Measurements from ENCODE around the gene MAGT1.
A peak's percentile ranks its signal among the peaks of the same experiment; 100 is the strongest.
"Not testable (repeated sequence)": the region's sequence is repeated elsewhere in the genome, so short reads cannot be mapped to it uniquely, and the experiment has no call there.

Gene MAGT1

DNA sequence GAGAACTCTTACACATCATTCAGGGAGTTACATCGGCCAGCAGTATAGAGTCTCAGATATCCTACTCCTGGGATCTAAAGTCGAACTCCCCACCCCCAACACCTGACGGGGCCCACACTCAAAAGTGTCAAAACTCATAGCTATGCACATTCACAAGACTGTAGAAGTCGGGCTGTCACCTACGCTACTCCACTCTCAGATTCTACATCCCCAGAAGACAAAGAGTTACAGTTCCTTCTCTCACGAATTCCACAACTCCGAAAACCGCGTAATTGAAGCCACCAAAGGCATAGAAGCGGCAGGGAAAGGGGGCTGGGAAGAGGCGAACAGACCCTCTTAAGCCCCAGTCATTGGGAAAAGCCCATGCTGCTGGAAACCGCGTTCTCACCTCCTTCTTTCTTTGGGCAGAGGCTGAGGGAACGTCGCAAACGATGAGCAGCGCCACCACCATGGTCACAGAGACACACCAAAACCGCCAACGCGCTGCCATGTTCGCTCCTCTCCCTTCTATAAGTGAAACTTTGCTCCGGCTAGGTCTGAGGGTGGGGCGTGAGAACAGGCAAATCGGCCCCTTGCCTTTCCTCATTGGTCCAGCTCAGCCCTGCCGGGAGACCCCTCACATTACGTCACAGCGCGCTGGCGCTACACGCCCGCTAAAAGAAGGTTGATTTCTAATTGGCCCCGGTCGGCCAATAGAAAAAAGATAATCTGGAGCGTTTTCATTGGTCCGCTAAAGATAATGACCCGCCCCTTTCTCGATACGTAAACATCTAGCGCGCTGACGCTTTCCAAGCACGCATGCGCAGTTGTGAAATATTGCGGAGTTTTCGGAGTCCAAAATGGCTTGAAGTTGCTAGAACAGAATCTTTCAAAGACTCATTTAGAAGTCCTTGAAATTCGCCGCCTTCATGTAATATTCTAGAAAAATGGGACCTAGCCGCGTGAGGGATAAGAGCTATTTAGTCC, at the start of gene MAGT1:
Gene MAGT1 (minus strand): TSS at position 515 of the 966 bp plus-strand sequence. CDS start 25 bp downstream, at position 490.
- peak; percentile 66 to 84 (median 81) for DNase-seq (ENCODE audit: low read depth in 3 of 3)

DNA sequence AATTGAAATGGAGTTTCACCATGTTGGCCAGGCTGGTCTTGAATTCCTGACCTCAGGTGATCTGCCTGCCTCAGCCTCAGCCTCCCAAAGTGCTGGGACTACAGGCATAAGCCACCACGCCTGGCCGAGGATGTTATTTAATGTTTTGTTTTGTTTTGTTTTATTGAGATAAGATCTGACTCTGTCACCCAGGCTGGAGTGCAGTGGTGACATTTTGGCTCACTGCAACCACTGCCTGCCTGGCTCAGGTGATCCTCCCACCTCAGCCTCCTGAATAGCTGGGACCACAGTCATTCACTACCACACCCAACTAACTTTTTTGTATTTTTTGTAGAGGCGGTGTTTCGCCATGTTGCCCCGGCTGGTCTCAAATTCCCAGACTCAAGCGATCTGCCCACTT, 49.8 kb upstream of the MAGT1 start:
- not testable (repeated sequence) for DNase-seq (ENCODE audit: low read depth in 3 of 3)

DNA sequence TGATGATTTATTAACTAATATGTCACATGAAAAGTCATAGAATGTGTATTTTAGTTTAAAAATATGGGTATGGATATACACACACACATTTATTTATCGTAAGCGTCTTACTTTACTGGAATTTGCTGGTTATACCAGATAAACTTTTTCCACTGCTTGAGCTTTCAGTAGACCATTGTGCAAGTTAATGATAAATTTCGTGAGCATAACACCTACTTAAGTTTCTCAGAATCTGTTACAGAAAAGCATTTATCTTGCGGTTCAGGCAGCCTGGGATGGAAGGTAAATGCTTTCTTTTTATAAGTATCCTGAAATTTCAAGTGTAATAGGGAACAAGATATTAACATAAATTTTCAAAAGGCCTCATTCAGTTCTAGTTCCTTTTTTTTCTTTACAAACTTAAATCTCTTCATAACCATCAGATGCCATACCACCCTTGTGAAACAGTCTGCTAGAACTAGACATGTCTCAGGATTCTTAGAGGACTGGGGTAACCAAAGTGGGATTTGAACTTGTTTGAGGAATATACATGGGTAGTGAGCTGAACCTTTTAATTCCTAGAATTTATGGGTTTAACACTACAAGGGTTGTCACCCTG, 42.9 kb upstream of the MAGT1 start:
- DNase-seq (ENCODE audit: low read depth in 3 of 3) = no peak

DNA sequence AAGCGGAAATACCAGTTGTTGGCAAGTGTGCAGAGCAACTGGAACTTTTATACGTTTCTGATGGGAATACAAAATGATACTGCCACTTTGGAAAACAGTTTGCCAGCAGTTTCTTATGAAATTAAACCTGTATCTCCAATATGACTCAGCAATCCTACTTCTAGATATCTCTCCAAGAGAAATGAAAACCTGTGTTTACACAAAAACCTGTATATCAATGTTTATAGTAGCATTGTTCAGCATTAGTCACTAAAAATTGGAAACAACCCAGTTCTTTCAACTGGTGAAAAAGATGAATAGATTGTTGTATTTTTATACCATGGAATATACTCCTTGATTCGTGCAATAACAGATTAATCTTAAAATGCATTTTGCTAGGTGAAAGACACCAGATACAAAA, 42.1 kb upstream of the MAGT1 start:
- DNase-seq (ENCODE audit: low read depth in 3 of 3) = no peak

DNA sequence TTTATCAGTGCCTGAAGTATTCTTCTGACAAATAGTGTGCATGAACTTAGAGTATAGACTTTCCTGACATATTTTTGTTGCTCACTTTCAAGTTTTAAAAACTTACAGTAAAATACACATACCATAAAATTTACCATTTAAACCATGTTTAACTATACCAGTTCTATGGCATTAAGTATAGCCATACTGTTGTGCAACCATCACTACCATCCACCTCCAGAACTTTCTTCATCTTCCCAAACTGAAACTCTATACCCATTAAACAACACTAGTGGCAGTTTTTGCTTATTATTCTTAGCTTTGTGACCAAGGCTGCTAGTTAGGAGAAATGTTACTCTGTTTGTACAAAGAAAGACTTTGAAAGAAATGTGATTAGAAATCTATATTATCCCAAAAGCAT, 41.1 kb upstream of the MAGT1 start:
- DNase-seq (ENCODE audit: low read depth in 3 of 3) = no peak

DNA sequence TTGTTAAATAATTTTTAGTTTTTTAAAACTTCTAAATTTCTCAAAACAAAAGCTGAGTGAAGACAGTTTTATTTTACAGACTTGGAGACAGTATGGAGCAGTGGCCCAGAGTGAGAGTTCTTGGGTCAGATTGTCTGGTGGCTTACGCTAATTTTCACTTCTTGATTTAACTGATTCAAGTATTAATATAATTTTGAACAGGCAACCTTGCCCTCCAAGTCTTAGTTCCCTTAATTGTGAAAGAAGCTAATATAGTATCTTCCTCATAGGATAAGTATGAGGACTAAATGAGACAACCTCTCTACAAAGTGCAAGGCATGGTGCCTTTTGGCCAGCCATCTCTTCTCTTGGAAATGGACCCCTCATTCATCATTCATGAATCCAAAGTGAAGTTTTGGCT, 40.7 kb upstream of the MAGT1 start:
- no peak for DNase-seq (ENCODE audit: low read depth in 3 of 3)

DNA sequence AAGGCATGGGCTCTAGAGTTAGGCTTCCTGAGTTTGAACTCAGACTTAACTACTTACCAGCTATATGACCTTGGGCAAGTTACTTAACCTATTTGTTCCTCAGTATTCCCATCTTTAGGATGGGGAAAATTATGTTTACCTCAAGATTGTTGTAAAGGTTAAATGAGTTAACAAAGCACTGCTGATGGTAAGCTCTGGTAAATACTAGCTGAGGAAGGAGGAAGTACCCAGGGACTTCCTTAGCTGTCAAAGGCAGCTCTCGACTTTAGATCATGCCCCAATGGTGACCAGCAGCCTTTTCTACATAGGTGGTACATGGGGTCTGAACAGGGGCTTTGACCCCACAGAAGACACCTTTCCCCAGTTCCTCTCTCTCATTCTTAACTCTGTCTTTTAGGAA, 35.3 kb upstream of the MAGT1 start:
- no peak for DNase-seq (ENCODE audit: low read depth in 3 of 3)

DNA sequence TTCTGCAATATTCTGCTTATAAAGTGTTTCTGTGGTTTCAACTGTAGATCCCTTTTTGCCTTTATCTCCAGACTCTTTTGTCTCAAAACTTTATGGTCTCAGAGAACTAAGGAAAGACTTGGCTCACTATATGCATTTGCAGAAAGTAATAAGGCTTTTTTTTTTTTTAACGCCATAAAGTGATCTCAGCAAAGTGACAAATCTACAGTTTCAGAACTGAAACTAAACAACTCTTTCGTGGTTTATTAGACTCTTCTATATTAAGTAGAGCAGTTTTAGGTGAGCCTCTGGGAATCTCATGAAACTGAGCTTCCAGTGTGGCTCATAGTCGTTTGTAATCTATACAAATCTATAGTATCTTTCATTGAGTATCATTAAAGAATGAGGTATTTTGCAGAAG, 30.5 kb upstream of the MAGT1 start:
- no peak for DNase-seq (ENCODE audit: low read depth in 3 of 3)

DNA sequence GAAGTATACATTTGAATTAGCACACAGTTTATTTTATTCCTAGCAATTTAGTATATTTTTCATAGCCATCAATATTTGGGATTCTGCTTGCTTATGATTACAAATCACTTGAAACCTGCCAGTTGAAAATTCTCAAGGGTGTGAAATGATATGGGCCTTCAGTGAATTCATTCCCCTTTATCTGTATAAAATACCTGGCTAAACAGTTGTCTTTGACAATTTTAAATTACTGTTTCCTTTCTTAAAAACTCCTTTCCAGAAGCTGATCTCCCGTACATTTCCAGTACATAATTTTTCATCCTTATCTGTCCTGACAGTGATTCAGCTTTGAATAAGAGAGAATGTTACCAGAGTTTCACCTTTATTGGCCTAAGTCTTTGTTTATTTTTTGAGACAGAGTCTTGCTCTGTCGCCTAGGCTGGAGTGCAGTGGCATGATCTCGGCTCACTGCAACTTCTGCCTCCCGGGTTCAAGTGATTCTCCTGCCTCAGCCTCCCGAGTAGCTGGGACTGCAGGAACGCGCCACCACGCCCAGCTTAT, 29.2 kb upstream of the MAGT1 start:
- no peak for DNase-seq (ENCODE audit: low read depth in 3 of 3)

DNA sequence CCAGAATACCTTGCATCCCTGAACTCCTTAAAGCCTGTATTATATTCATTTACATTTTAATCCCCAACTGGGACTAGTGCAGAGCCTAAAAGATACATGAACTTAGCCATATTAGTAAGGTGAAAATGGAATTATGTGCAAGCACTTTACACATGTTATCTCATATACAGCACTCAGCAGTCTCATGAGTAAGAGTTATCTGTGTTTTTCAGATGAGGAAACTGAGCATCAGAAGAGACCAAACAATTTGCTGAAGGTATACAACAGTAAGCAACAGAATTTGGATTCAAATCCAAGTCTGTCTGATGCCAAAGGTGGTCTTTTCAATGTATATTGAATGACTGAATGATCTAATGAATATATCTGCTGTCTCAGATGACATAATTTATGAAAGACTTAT, 27.6 kb upstream of the MAGT1 start:
- DNase-seq (ENCODE audit: low read depth in 3 of 3) = no peak

DNA sequence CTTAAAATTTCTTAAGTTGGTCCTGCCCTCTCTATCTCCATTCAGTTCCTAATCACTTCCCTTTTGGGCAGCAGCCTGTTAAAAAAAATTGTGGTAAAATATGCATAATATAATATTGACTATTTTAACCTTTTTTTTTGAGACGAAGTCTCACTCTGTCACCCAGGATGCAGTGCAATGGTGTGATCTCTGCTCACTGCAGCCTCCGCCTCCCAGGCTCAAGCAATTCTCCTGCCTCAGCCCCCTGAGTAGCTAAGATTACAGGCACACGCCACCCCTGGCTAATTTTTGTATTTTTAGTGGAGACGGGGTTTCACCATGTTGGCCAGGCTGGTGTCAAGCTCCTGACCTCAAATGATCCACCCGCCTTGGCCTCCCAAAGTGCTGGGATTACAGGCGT, 24.1 kb upstream of the MAGT1 start:
- DNase-seq (ENCODE audit: low read depth in 3 of 3) = not testable (repeated sequence)

DNA sequence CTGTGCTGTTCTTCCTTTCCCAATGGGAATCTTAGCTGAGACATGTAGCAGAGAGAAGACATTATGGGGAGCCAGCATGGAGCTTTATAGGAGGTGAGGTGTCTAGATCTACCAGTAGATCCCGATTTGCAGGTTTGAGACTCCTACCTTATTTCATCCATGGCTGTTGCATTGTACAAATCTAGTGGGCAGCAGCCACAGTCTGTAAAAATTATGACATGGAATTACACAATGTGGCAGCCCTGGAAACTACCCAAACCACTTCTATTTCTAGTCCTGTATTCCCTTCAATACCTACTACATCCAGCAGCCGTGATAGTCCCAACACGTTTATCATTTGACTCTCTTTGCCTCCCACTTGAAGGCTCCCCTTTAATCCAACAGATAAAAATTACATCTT, 23.3 kb upstream of the MAGT1 start:
- no peak for DNase-seq (ENCODE audit: low read depth in 3 of 3)

DNA sequence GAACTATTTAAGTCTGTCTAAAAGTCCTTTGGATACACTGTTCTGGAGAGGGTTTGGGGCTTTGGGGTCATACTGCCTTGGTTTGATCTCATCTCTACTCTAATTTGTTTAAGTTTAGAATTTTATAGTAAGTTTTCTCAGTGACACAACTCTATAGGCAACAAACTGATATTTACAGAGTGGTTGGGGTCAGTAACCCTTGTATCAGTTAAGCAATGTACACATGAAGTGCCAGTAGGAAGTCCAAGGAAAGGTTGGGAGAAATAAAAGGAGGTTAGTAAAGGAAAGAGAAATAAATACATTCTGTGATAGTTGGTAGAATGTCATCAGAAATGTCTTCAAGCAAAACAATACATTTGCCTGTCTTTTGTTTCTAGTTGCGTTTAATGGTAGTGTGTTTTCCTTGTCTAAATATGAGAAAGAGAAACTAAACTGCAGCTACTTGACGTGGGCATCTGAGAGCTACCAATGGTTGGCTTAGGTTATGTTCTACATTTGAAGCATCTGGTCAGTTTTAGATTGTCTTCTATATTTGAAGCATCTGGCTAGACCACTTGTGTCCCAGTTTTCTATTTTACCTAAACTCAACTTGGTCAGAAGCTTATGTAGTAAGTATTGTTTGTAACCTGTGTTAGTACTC, 22.2 kb upstream of the MAGT1 start:
- DNase-seq (ENCODE audit: low read depth in 3 of 3) = no peak

DNA sequence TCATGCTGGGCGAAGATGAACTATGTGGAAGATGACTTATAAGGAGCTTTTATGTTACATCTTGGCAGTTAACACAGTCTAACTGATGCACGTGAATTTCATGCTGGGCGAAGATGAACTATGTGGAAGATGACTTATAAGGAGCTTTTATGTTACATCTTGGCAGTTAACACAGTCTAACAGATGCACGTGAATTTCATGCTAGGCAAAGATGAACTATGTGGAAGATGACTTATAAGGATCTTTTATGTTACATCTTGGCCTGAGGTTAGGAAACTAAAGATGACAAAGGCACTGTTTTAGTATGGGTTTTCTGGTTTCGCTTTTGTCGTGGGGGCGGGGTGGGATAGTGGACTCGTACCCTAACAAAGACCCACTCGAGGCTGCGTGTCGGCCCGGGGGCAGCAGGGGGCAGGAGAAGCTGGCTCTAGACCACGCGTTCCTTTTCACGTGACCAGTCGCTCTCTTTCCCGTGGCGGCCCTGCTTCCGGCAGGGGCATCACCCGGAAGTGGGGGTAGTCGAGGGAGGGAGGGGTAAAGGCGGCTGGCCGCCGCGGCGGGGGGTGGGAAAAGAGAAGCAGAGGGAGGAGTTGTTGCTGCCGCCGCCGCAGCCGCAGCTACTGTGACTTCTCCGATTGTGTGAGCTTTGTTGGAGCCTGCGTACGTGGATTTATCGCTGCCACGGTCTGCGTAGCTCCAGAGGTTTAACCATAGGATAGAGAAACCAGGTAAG, 15.0 kb upstream of the MAGT1 start, which contains the start of gene ATP7A:
Gene ATP7A (plus strand): TSS at position 586 of the 733 bp plus-strand sequence. CDS start 60,949 bp downstream, outside the sequence.
- peak; percentile 82 to 87 (median 85) for DNase-seq (ENCODE audit: low read depth in 3 of 3)

DNA sequence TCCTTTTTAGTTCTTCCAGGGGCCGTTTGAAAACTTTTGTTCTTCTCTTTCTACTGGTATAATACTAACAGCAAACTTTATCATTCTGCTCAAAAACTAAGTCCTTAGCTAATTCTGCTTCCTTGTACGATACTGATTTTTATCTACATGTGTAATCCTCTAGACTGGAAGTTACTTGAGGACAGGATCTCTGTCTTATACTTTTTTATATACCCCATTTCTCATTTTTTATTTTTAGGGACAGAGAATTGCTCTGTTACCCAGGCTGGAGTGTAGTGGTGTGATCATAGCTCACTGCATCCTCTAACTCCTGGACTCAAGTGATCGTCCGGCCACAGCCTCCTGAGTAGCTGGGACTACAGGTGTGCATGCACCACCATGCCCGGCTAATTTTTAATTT, 6.3 kb upstream of the MAGT1 start:
- no peak for DNase-seq (ENCODE audit: low read depth in 3 of 3)

DNA sequence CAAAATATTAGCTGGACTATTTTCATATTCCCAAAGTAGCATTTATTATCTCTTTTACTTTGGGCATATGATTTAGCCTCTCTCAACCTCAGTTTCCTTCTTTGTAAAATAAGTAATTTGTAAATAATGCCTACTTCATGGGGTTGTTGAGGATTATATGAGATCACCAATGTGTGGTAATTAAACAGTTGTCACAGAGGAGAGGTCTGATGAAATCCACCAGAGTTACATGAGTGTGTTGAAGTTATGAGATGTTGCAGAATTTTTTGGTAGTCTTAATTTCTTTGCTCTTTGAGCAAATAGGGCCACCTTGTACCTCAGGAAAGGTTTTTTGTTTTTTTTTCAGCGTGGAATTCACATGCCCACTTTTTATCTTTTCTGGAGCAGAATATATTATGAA, 5.5 kb upstream of the MAGT1 start:
- DNase-seq (ENCODE audit: low read depth in 3 of 3) = no peak

DNA sequence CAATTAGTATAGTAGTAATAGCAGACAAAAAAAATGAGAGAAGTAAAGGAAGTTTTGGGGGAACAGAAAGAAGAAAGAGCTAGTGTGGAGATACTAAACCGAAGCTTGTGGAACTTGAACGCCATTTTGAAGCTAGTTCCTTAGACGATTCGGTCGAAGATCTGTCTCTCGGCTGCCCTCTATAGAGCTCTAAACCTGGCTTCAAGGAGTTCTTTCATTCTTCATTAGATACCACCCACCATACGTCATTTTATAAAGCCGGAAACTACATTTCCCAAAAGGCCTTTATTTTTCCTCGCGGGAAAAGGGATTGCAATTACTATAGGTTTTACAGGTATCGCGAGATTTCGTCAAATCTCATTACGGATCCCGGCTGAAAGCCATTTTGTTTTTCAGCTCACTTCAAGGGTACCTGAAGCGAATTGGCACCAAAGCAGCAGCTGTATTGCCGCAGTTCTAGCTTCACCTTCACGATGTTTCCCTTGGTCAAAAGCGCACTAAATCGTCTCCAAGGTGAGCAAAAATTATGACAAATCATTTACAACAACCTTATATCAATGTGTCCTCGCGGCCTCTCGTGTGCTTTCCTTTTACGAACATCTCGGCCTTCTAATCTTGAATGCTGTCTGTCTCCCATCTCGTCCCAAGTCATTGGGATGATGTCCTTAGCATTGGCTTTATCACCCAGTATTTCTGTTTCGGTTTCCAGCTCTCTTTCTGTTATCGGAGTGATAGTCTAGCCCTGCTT, 4.0 kb upstream of the MAGT1 start, which contains the start of gene COX7B:
Gene COX7B (plus strand): TSS at position 388 of the 748 bp plus-strand sequence. CDS start 86 bp downstream, at position 474.
- DNase-seq (ENCODE audit: low read depth in 3 of 3) = peak in 2 of 3 experiments; percentile 31 to 52

DNA sequence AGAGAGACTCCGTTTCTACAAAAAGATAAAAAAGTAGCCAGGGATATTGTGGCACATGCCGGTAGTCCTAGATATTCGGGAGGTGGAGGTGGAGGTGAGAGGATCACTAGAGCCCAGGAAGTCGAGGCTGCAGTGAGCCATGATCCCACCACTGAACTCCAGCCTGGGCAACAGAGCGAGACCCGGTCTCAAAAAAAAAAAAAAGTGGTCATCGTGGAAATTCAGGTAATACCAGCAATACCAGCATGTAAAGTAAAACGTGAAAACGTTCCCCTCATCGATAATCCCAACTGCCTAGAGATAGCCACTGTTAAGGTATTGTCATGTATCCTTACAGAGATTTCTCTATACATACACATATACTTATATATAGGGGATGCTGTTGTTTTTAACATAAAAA, 1.5 kb downstream of the MAGT1 start:
- no peak for DNase-seq (ENCODE audit: low read depth in 3 of 3)

DNA sequence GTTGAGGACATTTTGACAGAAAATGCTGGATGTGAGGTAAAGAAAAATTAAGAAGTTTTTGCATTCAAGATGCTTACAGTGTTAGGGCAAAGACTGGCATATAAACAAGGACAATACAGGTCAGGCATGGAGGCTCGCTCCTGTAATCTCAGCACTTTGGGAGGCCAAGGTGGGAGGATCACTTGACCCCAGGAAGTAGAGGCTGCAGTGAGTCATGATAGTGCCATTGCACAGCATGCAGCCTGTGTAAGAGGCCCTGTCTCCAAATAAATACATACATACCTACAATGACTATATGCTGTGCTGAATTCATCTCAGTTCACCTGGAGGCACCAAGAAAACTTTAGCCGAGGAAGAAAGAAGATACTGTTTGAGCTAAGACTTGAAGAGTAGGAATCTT, 2.3 kb downstream of the MAGT1 start:
- DNase-seq (ENCODE audit: low read depth in 3 of 3) = no peak

DNA sequence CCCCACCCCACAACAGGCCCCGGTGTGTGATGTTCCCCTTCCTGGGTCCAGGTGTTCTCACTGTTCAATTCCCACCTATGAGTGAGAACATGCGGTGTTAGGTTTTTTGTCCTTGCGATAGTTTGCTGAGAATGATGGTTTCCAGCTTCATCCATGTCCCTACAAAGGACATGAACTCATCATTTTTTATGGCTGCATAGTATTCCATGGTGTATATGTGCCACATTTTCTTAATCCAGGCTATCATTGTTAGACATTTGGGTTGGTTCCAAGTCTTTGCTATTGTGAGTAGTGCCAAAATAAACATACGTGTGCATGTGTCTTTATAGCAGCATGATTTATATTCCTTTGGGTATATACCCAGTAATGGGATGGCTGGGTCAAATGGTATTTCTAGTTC, 13.8 kb downstream of the MAGT1 start:
- DNase-seq (ENCODE audit: low read depth in 3 of 3) = not testable (repeated sequence)

DNA sequence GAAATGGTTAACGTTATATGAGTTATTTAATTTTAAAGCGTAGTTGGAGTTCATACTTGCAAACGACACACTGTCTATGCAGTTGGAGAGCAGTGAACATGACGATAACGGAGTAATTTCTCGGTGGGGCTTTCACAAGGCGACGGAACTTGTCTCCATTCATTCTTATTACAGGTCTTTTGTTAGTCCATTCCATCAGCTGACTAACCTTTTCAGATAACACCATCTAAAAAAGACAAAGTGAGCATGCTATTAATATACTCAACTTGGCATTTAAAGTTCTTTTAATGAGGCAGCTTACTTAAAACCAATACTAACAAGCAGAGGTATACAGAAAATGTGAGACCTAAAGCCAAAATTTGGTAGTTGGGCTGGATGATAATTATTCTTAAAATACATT, 19.9 kb downstream of the MAGT1 start:
- DNase-seq (ENCODE audit: low read depth in 3 of 3) = no peak
